Measurements from ENCODE around the gene RYR1.

GRCh38 chr19:38632476-38633213, 199.2 kb downstream of the RYR1 start:
- TF ChIP-seq CTCF (IDR thresholded peaks at IDR 0.05) (no peak), POLR2A (IDR thresholded peaks at IDR 0.05) (no peak)

All from lower leg skin (tissue), 3 donors.